Breast epithelium (tissue), 4 donors: ENCODE results near the gene ARID1B. TPM values are rescaled to one million over a fixed set of nuclear protein-coding genes. Genes with fewer than 3 reads are reported as not detected.

ENCODE experiments used
- DNase-seq, 2 donors: peaks; one replicate each; pipeline ENCODE4 v3.0.0-alpha.2; 2019; ENCODE audit warnings: low spot score in 2 of 2
- H3K27ac ChIP-seq, 2 donors: fragments of 200-600 bp; sonication (generic) in 1 of 2; one replicate each; pipeline ENCODE4 v1.5.1; 2016 to 2019; ENCODE audit warnings: mild to moderate bottlenecking in 1 of 2
- H3K27me3 ChIP-seq, 2 donors: fragments of 200-600 bp; sonication (generic) in 1 of 2; one replicate each; pipeline versions ENCODE4 v1.5.1 to v1.6.0; 2017 to 2019; ENCODE audit warnings: control low read depth in 1 of 2, mild to moderate bottlenecking in 1 of 2
- H3K36me3 ChIP-seq: fragments of 200-600 bp; one replicate; pipeline ENCODE4 v1.5.1; 2019
- H3K4me1 ChIP-seq, 2 donors: fragments of 200-600 bp; sonication (generic); one replicate each; pipeline ENCODE4 v1.5.1; 2016 to 2019; ENCODE audit warnings: control low read depth in 1 of 2
- H3K4me3 ChIP-seq, 3 donors: fragments of 200-600 bp; sonication (generic); 1 replicate in 2 of 3; 2 replicates in 1 of 3; pipeline ENCODE4 v1.5.1; 2016 to 2019; ENCODE audit warnings: mild to moderate bottlenecking in 3 of 3, moderate library complexity in 2 of 3
- H3K9me3 ChIP-seq, 2 donors: fragments of 200-600 bp; sonication (generic) in 1 of 2; one replicate each; pipeline ENCODE4 v1.5.1; 2016 to 2019; ENCODE audit warnings: control low read depth in 1 of 2
- POLR2A ChIP-seq: fragments of 450-650 bp; IDR thresholded peaks from one replicate; pipeline ENCODE4 v1.6.1; 2016; ENCODE audit warnings: antibody characterized with exemption, mild to moderate bottlenecking, moderate library complexity
- POLR2AphosphoS5 ChIP-seq, 3 donors: sonication (generic); formaldehyde crosslinking; IDR thresholded peaks; one replicate each; pipeline ENCODE4 v1.6.1; 2017; ENCODE audit warnings: antibody characterized with exemption in 3 of 3
- intact Hi-C: fragments of 100-400 bp; cut with DNase I; formaldehyde crosslinking; loops from one replicate; pipeline ENCODE4 v1.15.1; 2023; ENCODE audit warnings: low total_unique reads
- total RNA-seq, 3 donors: library from RNA; depleted of rRNA; stranded (reverse); fragments of >200 nt; gene quantifications; one replicate each; pipeline ENCODE4 v1.1.0, GENCODE V29; 2016
- TF ChIP-seq, protein P1 (sequence below), 3 donors: fragments of 450-650 bp; IDR thresholded peaks; one replicate each; pipeline ENCODE4 v1.5.1; 2016 to 2017; ENCODE audit warnings: antibody characterized with exemption in 3 of 3, mild to moderate bottlenecking in 3 of 3, moderate library complexity in 3 of 3

The ARID1B gene
- total RNA-seq, 3 donors from 2014 or later, result 99.9 to 205 (median 131) TPM

DNA sequence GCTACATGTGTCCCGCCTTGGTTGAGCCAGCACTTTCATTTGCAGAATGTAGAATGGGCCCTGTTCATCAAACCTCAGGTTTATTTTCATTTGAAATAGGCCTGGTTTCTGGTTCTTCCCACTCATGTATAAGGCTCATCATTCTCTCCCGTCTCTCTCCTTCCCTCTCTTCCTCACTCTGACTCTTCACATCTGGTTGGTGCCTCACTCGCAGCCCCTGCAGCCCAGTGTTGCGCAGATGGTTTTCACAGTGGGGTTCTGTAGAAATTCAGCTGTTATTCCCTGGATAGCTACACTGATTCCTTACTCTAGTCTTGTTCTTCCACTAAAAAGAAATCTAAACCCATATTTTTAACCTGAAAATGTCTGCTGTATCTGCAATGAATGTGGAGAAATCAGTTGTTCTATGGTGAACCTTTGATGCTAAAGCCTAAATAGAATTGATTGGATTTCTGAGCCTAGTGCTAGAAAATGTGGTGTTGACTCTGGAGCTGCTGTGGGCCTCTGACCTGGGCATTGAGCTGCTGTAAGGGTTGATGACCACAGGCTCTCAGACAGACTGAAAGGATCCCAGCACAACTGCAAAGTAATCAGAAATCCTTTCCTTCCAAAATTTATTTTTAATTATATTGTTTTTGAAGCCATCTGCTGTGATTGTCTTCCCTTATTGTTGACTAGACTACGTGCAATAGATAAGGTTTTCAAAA is 395.8 kb downstream of the ARID1B start:
- no peak for DNase-seq
- H3K9me3 ChIP-seq, result no peaks in the 10 kb centered on the region
- no peaks in the 10 kb centered on the region for H3K4me1 ChIP-seq
- H3K27ac ChIP-seq, result no peak overlapping the region
- intact Hi-C loops, result no loop called here
- H3K36me3 ChIP-seq, result no peaks in the 10 kb centered on the region
- TF ChIP-seq POLR2AphosphoS5 (IDR thresholded peaks at IDR 0.05), result no peak
- TF ChIP-seq, protein P1, sequence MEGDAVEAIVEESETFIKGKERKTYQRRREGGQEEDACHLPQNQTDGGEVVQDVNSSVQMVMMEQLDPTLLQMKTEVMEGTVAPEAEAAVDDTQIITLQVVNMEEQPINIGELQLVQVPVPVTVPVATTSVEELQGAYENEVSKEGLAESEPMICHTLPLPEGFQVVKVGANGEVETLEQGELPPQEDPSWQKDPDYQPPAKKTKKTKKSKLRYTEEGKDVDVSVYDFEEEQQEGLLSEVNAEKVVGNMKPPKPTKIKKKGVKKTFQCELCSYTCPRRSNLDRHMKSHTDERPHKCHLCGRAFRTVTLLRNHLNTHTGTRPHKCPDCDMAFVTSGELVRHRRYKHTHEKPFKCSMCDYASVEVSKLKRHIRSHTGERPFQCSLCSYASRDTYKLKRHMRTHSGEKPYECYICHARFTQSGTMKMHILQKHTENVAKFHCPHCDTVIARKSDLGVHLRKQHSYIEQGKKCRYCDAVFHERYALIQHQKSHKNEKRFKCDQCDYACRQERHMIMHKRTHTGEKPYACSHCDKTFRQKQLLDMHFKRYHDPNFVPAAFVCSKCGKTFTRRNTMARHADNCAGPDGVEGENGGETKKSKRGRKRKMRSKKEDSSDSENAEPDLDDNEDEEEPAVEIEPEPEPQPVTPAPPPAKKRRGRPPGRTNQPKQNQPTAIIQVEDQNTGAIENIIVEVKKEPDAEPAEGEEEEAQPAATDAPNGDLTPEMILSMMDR (IDR thresholded peaks at IDR 0.05), result no peak
- no peak for TF ChIP-seq POLR2A
- no peak overlapping the region for H3K4me3 ChIP-seq
- H3K27me3 ChIP-seq, result no peaks in the 10 kb centered on the region

DNA sequence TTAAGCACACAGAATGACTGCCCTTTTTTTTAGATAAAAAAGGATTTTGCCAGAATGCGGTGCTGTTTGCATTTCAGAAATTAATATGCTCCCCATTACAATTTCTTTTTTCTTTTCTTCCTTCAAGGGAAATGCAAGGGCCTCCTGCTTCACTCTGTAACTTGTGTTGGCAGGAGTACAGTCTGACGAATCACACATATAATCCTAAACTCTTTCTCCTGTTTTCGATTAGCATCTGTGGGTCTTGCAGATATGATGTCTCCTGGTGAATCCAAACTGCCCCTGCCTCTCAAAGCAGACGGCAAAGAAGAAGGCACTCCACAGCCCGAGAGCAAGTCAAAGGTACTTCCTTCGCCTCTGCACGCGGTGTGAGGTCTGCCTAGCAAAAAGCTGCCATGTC is 396.6 kb downstream of the ARID1B start:
- Histone ChIP-seq H3K4me3 (no peak overlapping the region), H3K27me3 (no peaks in the 10 kb centered on the region), H3K9me3 (no peaks in the 10 kb centered on the region), H3K27ac (no peak overlapping the region), H3K36me3 (no peaks in the 10 kb centered on the region), H3K4me1 (no peaks in the 10 kb centered on the region)
- DNase-seq, result no peak
- intact Hi-C loops, result no loop called here
- TF ChIP-seq POLR2AphosphoS5 (IDR thresholded peaks at IDR 0.05), result no peak
- TF ChIP-seq POLR2A, result no peak
- TF ChIP-seq, protein P1 (IDR thresholded peaks at IDR 0.05), result no peak

- intact Hi-C loops, result no loop called here
- TF ChIP-seq POLR2AphosphoS5 (IDR thresholded peaks at IDR 0.05) (no peak), POLR2A (no peak)
- TF ChIP-seq, protein P1 (IDR thresholded peaks at IDR 0.05), result no peak
- H3K27me3 ChIP-seq, result no peaks in the 10 kb centered on the region
- H3K36me3 ChIP-seq, result no peaks in the 10 kb centered on the region
- H3K27ac ChIP-seq, result no peak overlapping the region
- no peak overlapping the region for H3K4me3 ChIP-seq
- no peaks in the 10 kb centered on the region for H3K4me1 ChIP-seq
- H3K9me3 ChIP-seq, result no peaks in the 10 kb centered on the region
- no peak for DNase-seq
These were observed 397.6 kb downstream of the ARID1B start for GRCh38 chr6:157174731-157175130.

DNA sequence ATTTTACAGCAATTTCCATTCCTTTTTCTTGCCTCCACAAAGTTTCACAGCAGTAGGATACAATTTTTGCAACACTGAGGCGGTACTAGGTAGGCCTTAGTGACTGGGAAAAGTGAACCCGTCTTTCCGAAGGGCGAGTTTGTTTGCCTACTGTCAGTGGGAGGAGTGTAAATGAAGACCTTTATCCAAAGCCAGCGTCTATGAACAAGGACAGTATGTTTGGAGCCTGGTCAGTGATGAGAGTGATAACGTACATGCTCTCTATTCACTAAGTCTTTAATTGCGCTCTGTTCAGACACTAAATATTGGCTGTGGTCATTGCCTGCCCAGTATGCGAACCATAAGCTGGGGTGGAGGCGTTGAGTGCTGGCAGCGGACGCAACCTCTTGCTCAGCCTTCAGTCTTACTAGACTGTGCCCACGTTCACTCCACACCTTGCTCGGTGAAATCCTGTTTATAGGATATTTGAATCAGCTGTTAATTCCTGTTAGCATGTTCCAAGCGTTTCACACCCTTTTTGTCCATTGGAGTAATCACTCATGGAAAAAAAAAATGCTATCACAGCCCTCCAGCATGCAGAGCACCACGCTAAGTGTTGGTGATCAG is 400.7 kb downstream of the ARID1B start:
- Histone ChIP-seq H3K27me3 (no peaks in the 10 kb centered on the region), H3K9me3 (no peaks in the 10 kb centered on the region), H3K27ac (no peak overlapping the region), H3K4me3 (no peak overlapping the region), H3K36me3 (no peaks in the 10 kb centered on the region), H3K4me1 (no peaks in the 10 kb centered on the region)
- DNase-seq, result no peak
- intact Hi-C loops, result no loop called here
- TF ChIP-seq, protein P1 (IDR thresholded peaks at IDR 0.05), result no peak
- TF ChIP-seq POLR2A, result no peak
- TF ChIP-seq POLR2AphosphoS5 (IDR thresholded peaks at IDR 0.05), result no peak

- H3K36me3 ChIP-seq, result no peaks in the 10 kb centered on the region
- no peak for DNase-seq
- H3K27me3 ChIP-seq, result no peaks in the 10 kb centered on the region
- no peaks in the 10 kb centered on the region for H3K9me3 ChIP-seq
- intact Hi-C loops, result no loop called here
- TF ChIP-seq POLR2A, result no peak
- TF ChIP-seq, protein P1 (IDR thresholded peaks at IDR 0.05), result no peak
- no peak for TF ChIP-seq POLR2AphosphoS5 (IDR thresholded peaks at IDR 0.05)
- no peak overlapping the region for H3K4me3 ChIP-seq
- H3K27ac ChIP-seq, result peak overlapping the region; percentile 50 to 71
- H3K4me1 ChIP-seq, result peaks cover 0 to 3% of the 10 kb centered on the region in 2 donors
These were observed 404.5 kb downstream of the ARID1B start for GRCh38 chr6:157181649-157182048.
